GM12892 (cell line): ENCODE data around the gene TEX22.
A peak's percentile ranks its signal among the peaks of the same experiment; 100 is the strongest.

Experiments used
- DNase-seq: peaks from one replicate; pipeline ENCODE4 v3.0.0; 2011; ENCODE audit not compliant: insufficient read length
- FAIRE-seq: peaks from 2 replicates; lab custom pipeline; 2011; peaks lifted over from hg19 to GRCh38; lab: Jason Lieb, UNC
- POLR2A ChIP-seq: IDR thresholded peaks from 2 replicates; pipeline ENCODE4 v1.6.1; 2011; ENCODE audit warnings: low read depth, low read length, control low read depth
- POLR2AphosphoS5 ChIP-seq: IDR thresholded peaks from 2 replicates; pipeline ENCODE4 v1.6.1; 2011; ENCODE audit warnings: low read depth, low read length, control low read depth
- TAF1 ChIP-seq: IDR thresholded peaks from 2 replicates; pipeline ENCODE4 v1.6.1; 2011; ENCODE audit warnings: low read depth, mild to moderate bottlenecking, control low read depth, low read length, borderline replicate concordance

Gene TEX22

GRCh38 chr14:105425823-105426247 lies 27.5 kb downstream of the TEX22 start:
- DNase-seq (no peak), FAIRE-seq (no peak)
- TF ChIP-seq POLR2AphosphoS5 = no peak
- no peak for TF ChIP-seq TAF1
- TF ChIP-seq POLR2A = no peak

DNA sequence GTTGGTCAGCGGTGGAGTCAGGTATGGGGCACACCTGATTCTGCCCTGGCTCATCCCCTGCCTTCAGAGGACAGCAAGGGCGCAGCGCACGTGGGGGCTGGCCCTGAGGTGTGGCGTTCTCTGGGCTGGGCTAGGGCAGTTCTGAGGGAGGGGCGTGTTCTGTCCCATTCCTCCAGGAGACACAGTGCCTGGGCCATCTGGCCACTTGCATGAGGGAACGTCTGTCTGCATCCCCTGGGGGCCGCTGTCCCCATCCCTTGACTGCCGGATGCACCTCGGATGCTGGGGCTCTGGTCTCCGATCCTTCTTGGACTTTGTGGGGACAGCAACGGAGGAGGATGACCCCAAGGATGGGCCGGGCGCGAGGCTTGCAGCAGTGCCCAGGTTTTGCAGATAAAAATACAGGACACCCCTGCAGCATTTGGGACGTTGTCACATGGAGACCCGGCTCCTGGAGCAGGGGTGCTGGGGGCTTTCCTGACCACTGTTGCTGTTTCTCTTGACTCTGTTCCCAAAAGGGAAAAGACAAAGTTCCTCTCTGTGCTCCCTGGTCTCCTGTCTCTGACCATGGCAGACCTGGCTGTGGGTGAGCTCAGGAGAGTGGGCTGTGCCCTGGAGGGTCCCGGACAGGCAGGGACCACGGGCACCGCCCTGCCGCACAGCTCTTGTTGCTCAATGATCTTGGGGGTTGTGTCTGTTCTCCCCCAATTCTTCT lies 28.2 kb downstream of the TEX22 start:
- DNase-seq = peak; percentile 19
- TF ChIP-seq TAF1 (no peak), POLR2A (no peak), POLR2AphosphoS5 (no peak)
- no peak for FAIRE-seq

DNA sequence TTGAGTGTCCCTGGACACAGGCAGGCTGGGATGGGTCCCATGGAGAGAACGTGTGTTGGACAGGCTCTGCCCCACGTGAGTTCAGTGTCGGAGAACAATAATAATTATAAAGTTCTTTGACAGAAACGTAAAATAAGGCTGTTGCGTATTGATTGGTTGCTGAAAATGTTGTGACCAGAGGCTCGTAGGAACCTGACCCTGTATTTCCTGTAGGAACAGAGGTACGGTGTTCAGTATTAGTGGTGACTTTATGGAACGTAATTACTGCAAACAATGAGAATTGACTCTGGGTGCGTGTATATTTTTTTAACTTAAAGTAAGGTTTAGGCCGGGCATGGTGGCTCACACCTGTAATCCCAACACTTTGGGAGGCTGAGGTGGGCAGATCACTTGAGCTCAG lies 29.1 kb downstream of the TEX22 start:
- no peak for DNase-seq
- no peak for FAIRE-seq

DNA sequence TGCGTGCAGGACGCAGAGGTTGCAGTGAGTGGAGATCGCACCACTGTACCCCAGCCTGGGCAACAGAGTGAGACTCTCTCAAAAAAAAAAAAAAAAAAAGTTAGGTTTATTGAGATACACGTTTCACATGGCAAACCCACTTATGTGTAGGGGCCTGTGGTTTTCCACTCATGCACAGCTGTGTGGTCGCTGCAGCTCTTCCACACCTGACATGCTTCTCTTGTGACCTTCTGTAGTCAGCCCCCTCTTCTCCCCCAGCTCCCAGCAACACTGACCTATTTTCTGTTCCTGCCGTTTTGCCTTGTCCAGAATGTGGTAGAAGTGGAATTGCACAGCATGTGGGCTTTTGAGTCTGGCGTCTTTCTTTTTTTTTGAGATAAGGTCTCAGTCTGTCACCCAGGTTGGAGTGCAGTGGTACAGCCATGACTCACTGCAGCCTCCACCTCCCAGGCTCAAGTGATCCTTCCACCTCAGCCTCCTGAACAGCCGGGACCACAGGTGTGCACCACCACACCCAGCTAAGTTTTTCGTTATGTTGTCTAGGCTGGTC lies 29.7 kb downstream of the TEX22 start:
- no peak for DNase-seq
- no peak for FAIRE-seq

More for the DNA sequence above, 29.1 kb downstream of the TEX22 start:
- TF ChIP-seq TAF1 (no peak), POLR2AphosphoS5 (no peak), POLR2A (no peak)

GRCh38 chr14:105430042-105430441 lies 31.7 kb downstream of the TEX22 start:
- no peak for FAIRE-seq
- no peak for DNase-seq
- no peak for TF ChIP-seq POLR2A
- TF ChIP-seq TAF1 = no peak
- TF ChIP-seq POLR2AphosphoS5 = no peak

More for the DNA sequence above, 29.7 kb downstream of the TEX22 start:
- TF ChIP-seq TAF1 (no peak), POLR2AphosphoS5 (no peak), POLR2A (no peak)

- DNase-seq (no peak), FAIRE-seq (no peak)
- TF ChIP-seq POLR2A (no peak), POLR2AphosphoS5 (no peak), TAF1 (no peak)
Observed at GRCh38 chr14:105430565-105430964, 32.2 kb downstream of the TEX22 start.

DNA sequence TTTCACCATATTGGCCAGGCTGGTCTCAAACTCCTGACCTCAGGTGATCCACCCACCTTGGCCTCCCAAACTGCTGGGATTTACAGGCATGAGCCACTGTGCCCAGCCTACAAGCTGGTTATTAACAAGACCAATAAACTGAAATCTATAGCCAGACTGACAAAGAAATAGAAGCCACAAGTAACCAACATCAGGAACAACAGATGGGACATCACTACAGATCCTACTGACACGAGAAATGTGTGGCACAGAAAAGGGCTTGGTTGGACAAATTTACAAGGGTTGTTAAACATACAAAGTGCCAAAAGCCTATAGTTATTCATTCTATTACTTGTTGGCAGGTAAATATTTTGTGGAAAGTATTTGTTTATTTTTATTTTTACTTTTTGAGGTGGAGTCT lies 32.9 kb downstream of the TEX22 start:
- no peak for FAIRE-seq
- DNase-seq = no peak
- no peak for TF ChIP-seq TAF1
- TF ChIP-seq POLR2AphosphoS5 = no peak
- no peak for TF ChIP-seq POLR2A

GRCh38 chr14:105432657-105433056 lies 34.3 kb downstream of the TEX22 start:
- FAIRE-seq (no peak), DNase-seq (no peak)
- TF ChIP-seq TAF1 = no peak
- no peak for TF ChIP-seq POLR2A
- no peak for TF ChIP-seq POLR2AphosphoS5

DNA sequence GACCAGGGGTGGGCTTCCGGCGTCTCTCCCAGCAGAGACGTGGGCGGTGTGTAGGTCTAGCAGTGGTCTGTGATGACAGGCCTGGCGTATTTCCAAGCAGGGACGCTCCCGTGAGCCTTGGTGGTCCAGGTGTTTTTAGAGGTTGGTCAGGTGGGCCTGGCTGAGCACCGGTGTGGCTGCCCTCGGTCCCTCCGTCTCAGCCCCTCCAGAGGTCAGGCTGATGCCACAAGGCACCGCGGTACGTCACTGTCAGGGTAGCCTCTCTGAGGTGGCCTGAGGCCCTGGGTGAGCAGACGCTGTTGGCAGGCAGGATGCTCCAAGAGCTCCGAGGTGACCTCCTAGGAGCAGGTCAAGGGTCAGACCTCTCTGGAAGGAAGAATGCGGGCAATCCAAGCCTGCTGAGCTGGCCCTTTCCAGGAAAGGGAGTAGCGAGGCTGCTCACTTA lies 34.8 kb downstream of the TEX22 start:
- TF ChIP-seq POLR2AphosphoS5 = peak; percentile 33; the same call in 1 of the 2 replicates
- no peak for TF ChIP-seq TAF1
- peak; percentile 27; the same call in 1 of the 2 replicates for TF ChIP-seq POLR2A
- DNase-seq (no peak), FAIRE-seq (no peak)

GRCh38 chr14:105436402-105436801 lies 38.1 kb downstream of the TEX22 start:
- TF ChIP-seq TAF1 (no peak), POLR2A (no peak)

DNA sequence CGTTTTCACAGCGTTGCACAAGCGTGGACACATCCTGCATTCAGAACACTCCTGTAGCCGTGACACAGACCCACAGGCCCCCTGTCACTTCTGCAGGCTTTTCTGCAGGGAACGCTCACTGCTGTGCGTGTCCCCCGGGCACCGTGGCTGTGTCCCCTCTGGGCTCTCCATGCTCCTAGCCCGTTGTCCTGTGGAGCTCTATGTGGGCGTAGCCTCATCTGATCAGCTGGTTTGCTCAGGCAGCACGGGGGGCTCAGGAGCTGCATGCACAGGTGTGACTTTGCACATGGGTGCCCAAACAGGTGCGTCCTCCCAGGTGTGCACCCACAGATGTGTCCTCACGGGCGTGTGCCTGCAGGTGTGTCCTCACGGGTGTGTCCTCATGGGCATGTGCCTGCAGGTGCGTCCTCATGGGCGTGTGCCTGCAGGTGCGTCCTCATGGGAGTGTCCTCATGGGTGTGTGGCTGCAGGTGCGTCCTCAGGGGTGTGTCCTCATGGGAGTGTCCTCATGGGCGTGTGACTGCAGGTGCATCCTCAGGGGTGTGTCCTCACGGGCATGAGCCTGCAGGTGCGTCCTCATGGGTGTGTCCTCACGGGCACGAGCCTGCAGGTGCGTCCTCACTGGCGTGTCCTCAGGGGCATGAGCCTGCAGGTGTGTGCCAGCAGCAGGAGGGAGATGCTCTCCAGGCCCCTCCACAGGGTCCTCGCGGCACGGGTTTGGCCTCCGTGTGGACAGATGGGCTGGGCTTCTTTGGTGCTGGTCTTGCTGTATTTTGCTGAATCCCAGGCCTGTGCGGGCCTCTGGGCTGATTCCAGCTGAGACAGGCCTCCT lies 38.8 kb downstream of the TEX22 start:
- DNase-seq (no peak), FAIRE-seq (no peak)
- TF ChIP-seq TAF1 = no peak
- no peak for TF ChIP-seq POLR2AphosphoS5
- no peak for TF ChIP-seq POLR2A

More at GRCh38 chr14:105436402-105436801, 38.1 kb downstream of the TEX22 start:
- DNase-seq (no peak), FAIRE-seq (no peak)
